ENCODE results near the gene MUTYH. TPM values are rescaled to one million over a fixed set of nuclear protein-coding genes. Genes with fewer than 3 reads are reported as not detected.
A peak's percentile ranks its signal among the peaks of the same experiment; 100 is the strongest.

Gene MUTYH
- total RNA-seq, 6 donors from 2014 or later = 10.3 to 105 (median 24.5) TPM

- no peak for DNase-seq
- Histone ChIP-seq H3K27ac (no peak overlapping the region), H3K4me1 (peaks cover 0 to 4% (median under 1%) of the 10 kb centered on the region in 4 donors), H3K9me3 (no peaks in the 10 kb centered on the region), H3K27me3 (no peaks in the 10 kb centered on the region), H3K36me3 (peaks cover 0 to 2% (median 0%) of the 10 kb centered on the region in 4 donors), H3K4me3 (no peak overlapping the region)
- 92 to 97% methylated on average over 4 of the region's 4 CpGs for WGBS, 2 donors
- no peak for ATAC-seq (ENCODE audit: low FRiP score in 2 of 2)
- TF ChIP-seq EP300 (IDR thresholded peaks at IDR 0.05) (no peak), POLR2A (IDR thresholded peaks at IDR 0.05) (no peak), POLR2AphosphoS5 (IDR thresholded peaks at IDR 0.05) (no peak), CTCF (IDR thresholded peaks at IDR 0.05) (no peak)
Measured at GRCh38 chr1:45354838-45355237, 14.6 kb upstream of the MUTYH start.

GRCh38 chr1:45353685-45354084 lies 13.4 kb upstream of the MUTYH start:
- DNase-seq (no peak), ATAC-seq (ENCODE audit: low FRiP score in 2 of 2) (no peak)
- no peak for TF ChIP-seq CTCF (IDR thresholded peaks at IDR 0.05)
- no peak for TF ChIP-seq EP300 (IDR thresholded peaks at IDR 0.05)
- TF ChIP-seq POLR2A (IDR thresholded peaks at IDR 0.05) = no peak
- TF ChIP-seq POLR2AphosphoS5 (IDR thresholded peaks at IDR 0.05) = no peak
- H3K27me3 ChIP-seq = no peaks in the 10 kb centered on the region
- H3K4me3 ChIP-seq = no peak overlapping the region
- H3K27ac ChIP-seq = no peak overlapping the region
- 62 to 86% methylated on average over 2 of the region's 2 CpGs for whole genome bisulfite sequencing, 2 donors
- H3K36me3 ChIP-seq = peaks cover 0 to 2% (median 0%) of the 10 kb centered on the region in 4 donors
- H3K9me3 ChIP-seq = no peaks in the 10 kb centered on the region
- H3K4me1 ChIP-seq = peaks cover 7 to 9% (median 8%) of the 10 kb centered on the region in 4 donors

DNA sequence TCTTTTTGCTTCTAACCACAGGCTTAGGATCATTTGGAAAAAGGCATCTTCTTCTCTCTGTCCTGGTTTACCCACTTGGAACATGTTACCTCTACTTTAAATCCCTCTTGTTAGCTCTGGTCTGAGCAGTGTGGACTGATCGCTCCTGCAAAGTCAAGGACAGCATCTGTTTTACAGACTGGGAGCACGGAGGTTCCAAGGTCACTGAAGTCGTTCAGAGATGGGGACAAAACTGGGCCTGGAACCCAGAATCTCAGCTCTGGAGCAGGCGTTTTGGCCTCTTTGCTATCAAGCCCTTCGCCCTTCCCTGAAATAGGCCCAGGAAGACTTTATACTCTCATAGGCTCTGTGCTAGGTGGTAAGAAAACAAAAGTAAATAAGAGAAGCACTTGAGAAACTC lies 11.3 kb upstream of the MUTYH start:
- ATAC-seq (ENCODE audit: low FRiP score in 2 of 2) (no peak), DNase-seq (no peak)
- Histone ChIP-seq H3K27ac (no peak overlapping the region), H3K4me1 (peaks cover 17 to 20% (median 18%) of the 10 kb centered on the region in 4 donors), H3K27me3 (no peaks in the 10 kb centered on the region), H3K36me3 (peaks cover 0 to 2% (median 0%) of the 10 kb centered on the region in 4 donors), H3K4me3 (no peak overlapping the region), H3K9me3 (no peaks in the 10 kb centered on the region)
- 89% methylated on average over 5 of the region's 5 CpGs for WGBS, 2 donors
- TF ChIP-seq POLR2A (IDR thresholded peaks at IDR 0.05) (no peak), EP300 (IDR thresholded peaks at IDR 0.05) (no peak), POLR2AphosphoS5 (IDR thresholded peaks at IDR 0.05) (no peak), CTCF (IDR thresholded peaks at IDR 0.05) (no peak)

DNA sequence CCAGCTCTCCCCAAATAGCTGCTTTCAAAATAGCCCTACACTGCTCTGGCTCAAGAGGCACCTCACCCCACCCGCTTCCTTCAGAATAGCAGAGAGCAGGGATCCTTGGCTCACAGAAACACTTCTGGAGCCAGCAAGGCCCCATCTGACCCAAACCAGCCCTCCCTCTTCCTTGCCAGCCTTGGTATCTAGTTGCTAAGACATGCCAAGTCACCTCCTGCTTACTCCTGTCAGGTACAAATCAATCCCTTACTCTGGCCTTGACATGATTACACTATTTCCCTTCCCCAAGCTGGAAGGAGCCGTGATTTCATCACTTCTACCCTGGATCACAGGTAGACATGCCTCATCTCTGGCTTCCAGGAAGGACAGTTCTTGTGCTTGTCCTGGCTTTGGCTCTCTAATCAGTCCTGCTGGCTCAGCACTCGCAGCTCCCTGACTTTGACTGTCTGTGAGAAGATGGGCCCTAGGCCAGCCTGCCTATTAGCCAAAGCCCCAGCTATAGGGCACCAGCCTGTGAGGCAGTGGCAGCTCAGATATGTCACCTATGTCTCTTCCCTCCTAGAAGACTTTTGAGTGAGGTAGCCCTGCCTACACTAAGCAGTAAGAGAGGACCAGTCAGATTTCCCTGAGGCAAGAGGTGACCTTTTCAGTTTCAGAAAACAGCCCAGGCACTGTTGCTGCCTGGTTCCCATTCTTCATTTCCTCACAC lies 8.9 kb upstream of the MUTYH start:
- no peak for TF ChIP-seq POLR2A (IDR thresholded peaks at IDR 0.05)
- ATAC-seq (ENCODE audit: low FRiP score in 2 of 2) = peak; percentile 12 to 58
- peaks cover 17 to 20% (median 18%) of the 10 kb centered on the region in 4 donors for H3K4me1 ChIP-seq
- H3K36me3 ChIP-seq = peaks cover 5 to 14% (median 12%) of the 10 kb centered on the region in 4 donors
- no peaks in the 10 kb centered on the region for H3K9me3 ChIP-seq
- H3K4me3 ChIP-seq = no peak overlapping the region
- peak overlapping the region; percentile 10 to 74 (median 64) for H3K27ac ChIP-seq
- H3K27me3 ChIP-seq = no peaks in the 10 kb centered on the region
- 21 to 46% methylated on average over 3 of the region's 3 CpGs for WGBS, 2 donors
- peak in 1 of 2 donors; percentile 53 for DNase-seq

DNA sequence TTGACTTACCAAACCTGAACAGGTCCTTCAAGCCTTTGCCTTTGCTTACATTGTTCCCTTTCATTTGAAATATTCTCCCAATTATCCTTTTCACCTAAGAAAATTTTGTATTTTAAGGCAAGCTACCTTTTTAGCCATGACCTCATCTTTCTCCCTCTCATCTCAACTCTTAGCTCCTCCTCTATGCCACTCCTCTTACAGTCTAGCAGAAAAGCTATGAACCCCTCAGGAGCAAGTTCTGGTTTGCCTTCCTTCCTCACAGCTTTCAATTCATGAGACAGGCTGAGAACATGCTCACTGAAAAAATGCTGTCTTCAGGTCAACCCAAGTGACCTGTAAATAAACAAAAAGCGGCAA lies 8.3 kb upstream of the MUTYH start:
- H3K9me3 ChIP-seq = no peaks in the 10 kb centered on the region
- WGBS, 2 donors = 25 to 36% methylated on average over 1 of the region's 1 CpG
- H3K27ac ChIP-seq = peak overlapping the region; percentile 10 to 74 (median 64)
- ATAC-seq (ENCODE audit: low FRiP score in 2 of 2) (peak in 1 of 2 donors; percentile 9), DNase-seq (no peak)
- TF ChIP-seq EP300 (IDR thresholded peaks at IDR 0.05) = no peak
- no peak for TF ChIP-seq POLR2A (IDR thresholded peaks at IDR 0.05)
- TF ChIP-seq CTCF (IDR thresholded peaks at IDR 0.05) = no peak
- no peak for TF ChIP-seq POLR2AphosphoS5 (IDR thresholded peaks at IDR 0.05)
- no peaks in the 10 kb centered on the region for H3K27me3 ChIP-seq
- H3K4me3 ChIP-seq = no peak overlapping the region
- H3K36me3 ChIP-seq = peaks cover 6 to 20% (median 17%) of the 10 kb centered on the region in 4 donors
- peaks cover 17 to 20% (median 18%) of the 10 kb centered on the region in 4 donors for H3K4me1 ChIP-seq

All from upper lobe of left lung (tissue), 6 donors.